ENCODE data around the gene ZNF585A.
A peak's percentile ranks its signal among the peaks of the same experiment; 100 is the strongest.
"Not testable (repeated sequence)": the region's sequence is repeated elsewhere in the genome, so short reads cannot be mapped to it uniquely, and the experiment has no call there.

ZNF585A gene
- 3.2 to 5.4 (median 3.5) reads per million in 3 donors for total RNA-seq

DNA sequence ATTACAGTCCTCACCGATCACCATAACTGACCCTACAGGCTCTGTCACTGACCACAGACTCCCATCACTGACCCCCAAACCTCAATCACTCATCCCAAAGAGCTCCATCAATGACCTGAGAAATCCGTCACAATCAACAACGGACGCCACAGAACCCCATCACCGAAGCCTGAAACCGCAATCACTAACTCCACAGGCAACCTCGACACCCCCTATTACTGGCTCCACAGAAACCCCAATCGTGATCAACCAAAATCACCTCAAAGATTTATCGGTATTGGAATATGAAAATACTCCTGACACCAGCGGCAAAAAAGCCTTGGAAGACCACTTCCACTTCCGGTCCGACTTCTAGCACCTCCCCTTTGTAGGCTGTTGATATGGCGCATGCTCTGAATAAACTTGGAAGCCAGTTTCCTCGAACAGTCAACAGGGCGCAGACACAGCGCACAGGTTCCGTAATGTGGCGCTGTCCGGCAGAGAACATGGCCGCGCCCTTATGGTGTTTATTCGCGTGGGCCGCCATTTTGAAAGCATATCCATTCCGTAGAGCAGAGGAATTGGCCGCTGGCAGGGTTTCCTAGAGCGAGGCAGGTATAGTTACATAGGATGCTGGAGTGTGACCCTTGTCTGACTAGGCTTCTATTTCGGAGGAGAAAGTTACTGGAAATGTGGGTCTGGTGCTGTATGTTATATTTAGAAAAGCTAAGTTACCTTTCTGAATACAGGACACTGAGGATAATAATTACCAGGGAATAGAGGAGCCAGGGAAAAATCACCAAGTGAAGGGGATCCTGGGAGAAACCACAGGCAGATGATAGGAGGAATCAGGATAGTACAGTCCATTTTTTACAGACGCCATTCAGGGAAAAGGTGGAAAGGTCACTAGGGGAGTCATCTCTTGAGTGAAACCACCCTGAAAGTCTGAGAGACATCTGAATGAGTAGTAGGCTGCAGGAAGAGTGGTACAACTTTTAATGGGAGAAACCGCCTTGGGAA is at the start of gene ZNF585A:
TSS of gene ZNF585A (minus strand) at position 328 of the 999 bp plus-strand sequence. CDS start 2,785 bp downstream, outside the sequence.
- no peaks in the 10 kb centered on the region for H3K27me3 ChIP-seq (replicated peaks; ENCODE audit: control insufficient read depth, insufficient read depth, low read length, poor library complexity, severe bottlenecking)
- DNase-seq: peak; percentile 79 to 87 (median 80)
- peak within 1 kb of the TSS; percentile 69 for H3K4me3 ChIP-seq (ENCODE audit: insufficient read depth, low read depth, low read length, poor library complexity, severe bottlenecking)
- H3K27ac ChIP-seq (ENCODE audit: insufficient read depth, low read length, poor library complexity, severe bottlenecking): peak within 1 kb of the TSS; percentile 50
- no peaks in the 10 kb centered on the region for H3K4me1 ChIP-seq (ENCODE audit: control insufficient read depth, insufficient read depth, low read length, poor library complexity, severe bottlenecking)
- H3K9me3 ChIP-seq (ENCODE audit: control insufficient read depth, low read length): peaks cover 3% of the 10 kb centered on the region
- peaks cover 23% of the 10 kb centered on the region for H3K36me3 ChIP-seq (ENCODE audit: control insufficient read depth, insufficient read depth, low read length)

GRCh38 chr19:37221136-37221535 is 48.6 kb upstream of the ZNF585A start:
- H3K27ac ChIP-seq (ENCODE audit: insufficient read depth, low read length, poor library complexity, severe bottlenecking): no peak overlapping the region
- no peak for DNase-seq
- H3K9me3 ChIP-seq (ENCODE audit: control insufficient read depth, low read length): no peaks in the 10 kb centered on the region
- H3K4me1 ChIP-seq (ENCODE audit: control insufficient read depth, insufficient read depth, low read length, poor library complexity, severe bottlenecking): peaks cover 5% of the 10 kb centered on the region
- H3K4me3 ChIP-seq (ENCODE audit: insufficient read depth, low read depth, low read length, poor library complexity, severe bottlenecking): no peak overlapping the region
- no peaks in the 10 kb centered on the region for H3K27me3 ChIP-seq (replicated peaks; ENCODE audit: control insufficient read depth, insufficient read depth, low read length, poor library complexity, severe bottlenecking)
- peaks cover 14% of the 10 kb centered on the region for H3K36me3 ChIP-seq (ENCODE audit: control insufficient read depth, insufficient read depth, low read length)

GRCh38 chr19:37220383-37220782 is 47.9 kb upstream of the ZNF585A start:
- no peak for DNase-seq
- peaks cover 5% of the 10 kb centered on the region for H3K4me1 ChIP-seq (ENCODE audit: control insufficient read depth, insufficient read depth, low read length, poor library complexity, severe bottlenecking)
- peaks cover 11% of the 10 kb centered on the region for H3K36me3 ChIP-seq (ENCODE audit: control insufficient read depth, insufficient read depth, low read length)
- no peaks in the 10 kb centered on the region for H3K27me3 ChIP-seq (replicated peaks; ENCODE audit: control insufficient read depth, insufficient read depth, low read length, poor library complexity, severe bottlenecking)
- H3K4me3 ChIP-seq (ENCODE audit: insufficient read depth, low read depth, low read length, poor library complexity, severe bottlenecking): no peak overlapping the region
- H3K9me3 ChIP-seq (ENCODE audit: control insufficient read depth, low read length): no peaks in the 10 kb centered on the region
- H3K27ac ChIP-seq (ENCODE audit: insufficient read depth, low read length, poor library complexity, severe bottlenecking): no peak overlapping the region

GRCh38 chr19:37218592-37218935 is 46.1 kb upstream of the ZNF585A start:
- Histone ChIP-seq H3K27me3 (replicated peaks; ENCODE audit: control insufficient read depth, insufficient read depth, low read length, poor library complexity, severe bottlenecking) (no peaks in the 10 kb centered on the region), H3K27ac (ENCODE audit: insufficient read depth, low read length, poor library complexity, severe bottlenecking) (peak overlapping the region; percentile 78), H3K4me1 (ENCODE audit: control insufficient read depth, insufficient read depth, low read length, poor library complexity, severe bottlenecking) (peaks cover 5% of the 10 kb centered on the region), H3K4me3 (ENCODE audit: insufficient read depth, low read depth, low read length, poor library complexity, severe bottlenecking) (peak overlapping the region; percentile 89), H3K36me3 (ENCODE audit: control insufficient read depth, insufficient read depth, low read length) (peaks cover 11% of the 10 kb centered on the region), H3K9me3 (ENCODE audit: control insufficient read depth, low read length) (no peaks in the 10 kb centered on the region)
- DNase-seq: no peak

- Histone ChIP-seq H3K27ac (ENCODE audit: insufficient read depth, low read length, poor library complexity, severe bottlenecking) (peak within 1 kb of the TSS; percentile 78), H3K4me3 (ENCODE audit: insufficient read depth, low read depth, low read length, poor library complexity, severe bottlenecking) (peak within 1 kb of the TSS; percentile 89), H3K27me3 (replicated peaks; ENCODE audit: control insufficient read depth, insufficient read depth, low read length, poor library complexity, severe bottlenecking) (no peaks in the 10 kb centered on the region), H3K36me3 (ENCODE audit: control insufficient read depth, insufficient read depth, low read length) (peaks cover 11% of the 10 kb centered on the region), H3K9me3 (ENCODE audit: control insufficient read depth, low read length) (no peaks in the 10 kb centered on the region), H3K4me1 (ENCODE audit: control insufficient read depth, insufficient read depth, low read length, poor library complexity, severe bottlenecking) (peaks cover 5% of the 10 kb centered on the region)
- peak; percentile 51 to 70 (median 65) for DNase-seq
Observed at GRCh38 chr19:37217775-37218591, 45.5 kb upstream of the ZNF585A start, which contains the start of gene ZNF383. ZNF383 (plus strand) TSS chr19:37218214; CDS start chr19:37230454, 12,240 bp downstream.

DNA sequence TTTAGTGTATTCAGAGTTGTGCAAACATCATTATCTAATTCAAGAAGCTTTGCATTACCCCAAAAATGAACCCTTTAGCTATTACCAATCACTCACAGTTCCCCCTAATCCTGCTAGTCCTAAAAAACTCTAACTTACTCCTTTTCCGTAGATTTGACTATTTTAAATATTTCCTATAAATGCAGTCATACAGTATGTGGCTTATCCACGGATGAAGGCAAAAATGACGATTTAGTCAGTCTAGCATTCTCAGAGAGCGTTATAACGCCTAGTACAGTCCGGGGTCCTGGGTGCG is 44.9 kb upstream of the ZNF585A start:
- Histone ChIP-seq H3K4me1 (ENCODE audit: control insufficient read depth, insufficient read depth, low read length, poor library complexity, severe bottlenecking) (peaks cover 5% of the 10 kb centered on the region), H3K4me3 (ENCODE audit: insufficient read depth, low read depth, low read length, poor library complexity, severe bottlenecking) (peak overlapping the region; percentile 89), H3K9me3 (ENCODE audit: control insufficient read depth, low read length) (no peaks in the 10 kb centered on the region), H3K27me3 (replicated peaks; ENCODE audit: control insufficient read depth, insufficient read depth, low read length, poor library complexity, severe bottlenecking) (no peaks in the 10 kb centered on the region), H3K36me3 (ENCODE audit: control insufficient read depth, insufficient read depth, low read length) (peaks cover 9% of the 10 kb centered on the region), H3K27ac (ENCODE audit: insufficient read depth, low read length, poor library complexity, severe bottlenecking) (peak overlapping the region; percentile 78)
- DNase-seq: no peak

DNA sequence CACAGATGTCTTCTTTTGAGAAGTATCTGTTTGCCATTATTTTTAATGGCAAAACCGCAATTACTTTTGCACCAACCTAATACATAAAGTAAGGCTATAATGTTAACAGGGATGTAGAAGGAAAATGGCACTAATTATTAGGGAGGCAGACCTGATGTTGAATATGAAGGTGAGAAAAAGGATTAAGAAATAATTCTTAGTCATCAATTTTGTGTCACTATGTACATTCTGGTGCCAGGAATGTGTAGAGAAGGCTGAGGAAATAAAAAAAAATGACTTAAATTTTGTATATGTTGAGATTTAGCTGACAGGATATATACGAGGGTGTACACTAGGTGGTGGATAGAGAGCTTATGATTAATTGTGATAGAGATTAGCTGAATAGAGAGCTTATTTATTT is 25.3 kb upstream of the ZNF585A start:
- no peak for DNase-seq
- Histone ChIP-seq H3K9me3 (ENCODE audit: control insufficient read depth, low read length) (peaks cover 3% of the 10 kb centered on the region), H3K36me3 (ENCODE audit: control insufficient read depth, insufficient read depth, low read length) (peaks cover 13% of the 10 kb centered on the region), H3K4me1 (ENCODE audit: control insufficient read depth, insufficient read depth, low read length, poor library complexity, severe bottlenecking) (no peaks in the 10 kb centered on the region), H3K27ac (ENCODE audit: insufficient read depth, low read length, poor library complexity, severe bottlenecking) (no peak overlapping the region), H3K27me3 (replicated peaks; ENCODE audit: control insufficient read depth, insufficient read depth, low read length, poor library complexity, severe bottlenecking) (no peaks in the 10 kb centered on the region), H3K4me3 (ENCODE audit: insufficient read depth, low read depth, low read length, poor library complexity, severe bottlenecking) (no peak overlapping the region)

GRCh38 chr19:37197115-37197514 is 24.6 kb upstream of the ZNF585A start:
- H3K4me3 ChIP-seq (ENCODE audit: insufficient read depth, low read depth, low read length, poor library complexity, severe bottlenecking); H3K4me1 ChIP-seq (ENCODE audit: control insufficient read depth, insufficient read depth, low read length, poor library complexity, severe bottlenecking); H3K27ac ChIP-seq (ENCODE audit: insufficient read depth, low read length, poor library complexity, severe bottlenecking); DNase-seq; H3K27me3 ChIP-seq (replicated peaks; ENCODE audit: control insufficient read depth, insufficient read depth, low read length, poor library complexity, severe bottlenecking); H3K9me3 ChIP-seq (ENCODE audit: control insufficient read depth, low read length): not testable (repeated sequence)
- H3K36me3 ChIP-seq (ENCODE audit: control insufficient read depth, insufficient read depth, low read length): peaks cover 15% of the 10 kb centered on the region

DNA sequence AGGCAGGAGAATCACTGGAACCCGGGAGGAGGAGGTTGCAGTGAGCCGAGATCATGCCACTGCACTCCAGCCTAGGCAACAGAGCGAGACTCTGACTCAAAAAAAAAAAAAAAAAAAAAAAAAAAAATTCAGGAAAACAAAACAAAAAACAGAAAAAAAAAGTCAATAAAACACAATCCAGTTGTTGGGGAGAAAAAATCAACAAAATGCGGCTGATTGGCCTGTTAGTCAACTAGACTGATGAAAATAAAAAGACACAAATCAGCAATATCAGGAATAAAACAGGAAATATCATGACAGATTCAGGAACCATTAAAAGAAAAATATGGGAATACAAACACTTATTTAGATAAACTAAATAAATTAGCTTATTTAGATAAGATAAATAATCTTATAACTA is 22.8 kb upstream of the ZNF585A start:
- peaks cover 22% of the 10 kb centered on the region for H3K36me3 ChIP-seq (ENCODE audit: control insufficient read depth, insufficient read depth, low read length)
- H3K4me3 ChIP-seq (ENCODE audit: insufficient read depth, low read depth, low read length, poor library complexity, severe bottlenecking): not testable (repeated sequence)

GRCh38 chr19:37186071-37186470 is 13.6 kb upstream of the ZNF585A start:
- Histone ChIP-seq H3K36me3 (ENCODE audit: control insufficient read depth, insufficient read depth, low read length) (peaks cover 34% of the 10 kb centered on the region), H3K9me3 (ENCODE audit: control insufficient read depth, low read length) (peaks cover 41% of the 10 kb centered on the region)
- not testable (repeated sequence) for H3K4me3 ChIP-seq (ENCODE audit: insufficient read depth, low read depth, low read length, poor library complexity, severe bottlenecking); H3K27me3 ChIP-seq (replicated peaks; ENCODE audit: control insufficient read depth, insufficient read depth, low read length, poor library complexity, severe bottlenecking); H3K4me1 ChIP-seq (ENCODE audit: control insufficient read depth, insufficient read depth, low read length, poor library complexity, severe bottlenecking); H3K27ac ChIP-seq (ENCODE audit: insufficient read depth, low read length, poor library complexity, severe bottlenecking); DNase-seq

More for the DNA sequence above, 22.8 kb upstream of the ZNF585A start:
- not testable (repeated sequence) for H3K4me1 ChIP-seq (ENCODE audit: control insufficient read depth, insufficient read depth, low read length, poor library complexity, severe bottlenecking); H3K27ac ChIP-seq (ENCODE audit: insufficient read depth, low read length, poor library complexity, severe bottlenecking); DNase-seq; H3K9me3 ChIP-seq (ENCODE audit: control insufficient read depth, low read length); H3K27me3 ChIP-seq (replicated peaks; ENCODE audit: control insufficient read depth, insufficient read depth, low read length, poor library complexity, severe bottlenecking)
